BE2C (cell line): Measurements from ENCODE around the gene TCTN1.

Experiments used
- DNase-seq: peaks from one replicate; pipeline ENCODE4 v3.0.0-alpha.2; 2020
- H3K27me3 ChIP-seq: fragments of 250-450 bp; sonication (Bioruptor Pico); 2 replicates; pipeline ENCODE4 v1.5.1; 2020; ENCODE audit warnings: mild to moderate bottlenecking
- H3K36me3 ChIP-seq: fragments of 250-450 bp; sonication (Bioruptor Pico); 2 replicates; pipeline ENCODE4 v1.5.1; 2020; ENCODE audit warnings: mild to moderate bottlenecking
- H3K4me1 ChIP-seq: fragments of 250-450 bp; sonication (Bioruptor Pico); 2 replicates; pipeline ENCODE4 v1.5.1; 2020
- H3K4me3 ChIP-seq: 2 replicates; pipeline ENCODE4 v1.5.1; 2011; ENCODE audit warnings: low read depth, low read length
- H3K9me3 ChIP-seq: fragments of 250-450 bp; sonication (Bioruptor Pico); 2 replicates; pipeline ENCODE4 v1.5.1; 2020
- TF ChIP-seq, protein P1 (sequence below): IDR thresholded peaks from 2 replicates; pipeline ENCODE4 v1.5.1; 2012; ENCODE audit warnings: mild to moderate bottlenecking, low read depth, low read length

The TCTN1 gene

DNA sequence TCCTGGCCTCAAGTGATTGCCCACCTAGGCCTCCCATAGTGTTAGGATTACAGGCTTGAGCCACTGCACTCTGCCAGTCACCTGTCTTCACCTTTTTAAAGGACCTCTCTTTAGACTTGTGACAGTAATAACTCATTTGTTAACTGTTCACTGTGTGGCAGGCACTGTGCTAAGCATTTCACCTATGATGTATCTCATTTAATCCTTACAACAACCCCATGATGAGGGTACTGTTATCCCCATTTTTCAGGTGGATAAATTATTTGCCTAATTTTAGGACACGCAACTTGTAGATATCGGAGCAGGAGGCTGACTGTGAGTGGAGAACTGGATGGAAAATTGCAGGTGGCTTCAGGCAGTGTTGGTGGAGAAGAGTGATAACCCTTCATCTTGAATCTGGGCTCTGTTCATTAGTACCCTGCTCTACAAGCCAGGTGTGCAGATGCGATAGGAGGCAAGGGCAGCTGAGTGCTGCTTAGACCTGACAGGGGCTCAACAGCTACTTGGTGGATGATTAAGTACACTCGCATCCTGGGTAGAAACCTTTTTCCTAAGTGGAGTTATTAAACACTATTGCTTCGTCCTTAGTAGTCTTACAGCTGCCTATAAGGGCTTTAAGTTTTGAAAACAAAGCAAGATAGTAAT lies 2.7 kb downstream of the TCTN1 start:
- H3K4me3 ChIP-seq: no peak overlapping the region
- no peaks in the 10 kb centered on the region for H3K27me3 ChIP-seq
- TF ChIP-seq, protein P1, sequence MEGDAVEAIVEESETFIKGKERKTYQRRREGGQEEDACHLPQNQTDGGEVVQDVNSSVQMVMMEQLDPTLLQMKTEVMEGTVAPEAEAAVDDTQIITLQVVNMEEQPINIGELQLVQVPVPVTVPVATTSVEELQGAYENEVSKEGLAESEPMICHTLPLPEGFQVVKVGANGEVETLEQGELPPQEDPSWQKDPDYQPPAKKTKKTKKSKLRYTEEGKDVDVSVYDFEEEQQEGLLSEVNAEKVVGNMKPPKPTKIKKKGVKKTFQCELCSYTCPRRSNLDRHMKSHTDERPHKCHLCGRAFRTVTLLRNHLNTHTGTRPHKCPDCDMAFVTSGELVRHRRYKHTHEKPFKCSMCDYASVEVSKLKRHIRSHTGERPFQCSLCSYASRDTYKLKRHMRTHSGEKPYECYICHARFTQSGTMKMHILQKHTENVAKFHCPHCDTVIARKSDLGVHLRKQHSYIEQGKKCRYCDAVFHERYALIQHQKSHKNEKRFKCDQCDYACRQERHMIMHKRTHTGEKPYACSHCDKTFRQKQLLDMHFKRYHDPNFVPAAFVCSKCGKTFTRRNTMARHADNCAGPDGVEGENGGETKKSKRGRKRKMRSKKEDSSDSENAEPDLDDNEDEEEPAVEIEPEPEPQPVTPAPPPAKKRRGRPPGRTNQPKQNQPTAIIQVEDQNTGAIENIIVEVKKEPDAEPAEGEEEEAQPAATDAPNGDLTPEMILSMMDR: no peak
- DNase-seq: no peak
- no peaks in the 10 kb centered on the region for H3K4me1 ChIP-seq
- no peaks in the 10 kb centered on the region for H3K36me3 ChIP-seq
- no peaks in the 10 kb centered on the region for H3K9me3 ChIP-seq

DNA sequence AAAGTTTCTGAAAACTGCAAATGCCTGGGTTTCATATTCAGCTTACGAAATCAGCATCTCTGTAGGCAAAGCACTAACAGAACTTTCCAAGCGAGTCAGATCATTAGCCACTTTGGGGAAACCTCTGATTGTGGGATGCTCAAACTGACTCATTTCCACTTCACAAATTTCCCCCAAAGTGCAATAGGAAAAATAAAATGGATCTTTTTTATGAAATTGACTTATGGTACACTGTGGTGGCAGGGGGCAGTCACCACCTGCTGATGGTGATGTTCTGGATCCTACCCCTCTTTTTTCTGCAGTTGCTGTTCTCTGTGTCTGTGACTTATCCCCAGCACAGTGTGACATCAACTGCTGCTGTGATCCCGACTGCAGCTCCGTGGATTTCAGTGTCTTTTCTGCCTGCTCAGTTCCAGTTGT lies 5.6 kb downstream of the TCTN1 start:
- DNase-seq: no peak
- no peak overlapping the region for H3K4me3 ChIP-seq
- H3K4me1 ChIP-seq: no peaks in the 10 kb centered on the region
- TF ChIP-seq, protein P1: 0 out of 2 replicates have a peak, but pooled peaks have one; percentile 7
- no peaks in the 10 kb centered on the region for H3K27me3 ChIP-seq
- H3K36me3 ChIP-seq: no peaks in the 10 kb centered on the region
- H3K9me3 ChIP-seq: no peaks in the 10 kb centered on the region

DNA sequence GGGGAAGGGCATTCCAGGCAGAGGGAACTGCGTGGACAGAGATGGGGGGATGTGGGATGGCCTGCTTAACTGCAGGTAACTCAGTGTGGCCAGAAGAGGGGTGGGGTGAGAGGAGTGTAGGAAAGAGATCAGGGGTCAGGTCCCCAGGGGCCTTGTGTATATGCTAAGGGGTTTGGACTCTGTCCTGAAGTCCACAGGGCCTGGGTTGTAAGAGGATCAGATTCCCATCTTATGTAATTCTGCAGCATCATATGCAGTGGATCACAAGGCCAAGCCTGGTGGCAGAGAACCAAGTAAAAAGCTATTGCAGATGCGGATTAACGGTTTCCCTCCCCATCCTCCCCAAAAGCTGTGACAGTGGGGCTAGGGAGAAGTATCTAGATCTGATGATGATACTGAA lies 8.7 kb downstream of the TCTN1 start:
- no peaks in the 10 kb centered on the region for H3K9me3 ChIP-seq
- TF ChIP-seq, protein P1: no peak
- H3K4me3 ChIP-seq: no peak overlapping the region
- no peaks in the 10 kb centered on the region for H3K36me3 ChIP-seq
- DNase-seq: no peak
- H3K27me3 ChIP-seq: no peaks in the 10 kb centered on the region
- H3K4me1 ChIP-seq: no peaks in the 10 kb centered on the region

DNA sequence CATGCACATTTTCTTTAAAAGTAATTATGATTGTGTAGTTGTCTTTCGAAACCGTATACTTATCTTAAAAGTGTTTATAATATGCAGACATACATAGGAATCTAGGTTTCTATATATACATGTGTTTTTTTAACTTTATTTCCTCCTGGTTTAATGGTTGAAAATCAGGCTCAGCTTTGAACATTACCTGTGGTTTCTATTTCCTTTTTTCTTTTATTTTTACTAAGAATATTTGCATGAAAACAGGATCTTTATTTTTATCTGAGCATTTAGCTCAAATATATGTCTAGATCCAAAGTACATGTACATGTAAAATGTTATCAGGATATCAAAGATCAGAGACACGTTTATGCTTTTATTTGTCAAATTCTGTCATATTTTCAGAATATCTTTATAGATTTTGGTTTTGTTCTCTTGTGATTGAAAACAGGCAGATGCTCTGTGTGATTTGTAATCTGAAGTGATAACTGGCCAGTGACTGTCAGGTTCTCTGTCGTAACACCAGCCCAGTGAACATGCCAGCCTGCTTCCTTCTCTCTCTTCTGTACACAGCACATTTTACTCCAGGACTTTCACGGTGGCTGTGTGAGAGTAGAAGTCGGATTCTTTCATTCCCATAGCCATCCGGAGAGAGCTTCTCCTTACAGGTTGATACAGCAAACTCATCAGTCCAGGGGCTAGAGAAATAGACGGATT lies 13.7 kb downstream of the TCTN1 start:
- DNase-seq: no peak
- Histone ChIP-seq H3K27me3 (no peaks in the 10 kb centered on the region), H3K4me3 (no peak overlapping the region), H3K4me1 (no peaks in the 10 kb centered on the region), H3K9me3 (no peaks in the 10 kb centered on the region), H3K36me3 (no peaks in the 10 kb centered on the region)
- TF ChIP-seq, protein P1: no peak

DNA sequence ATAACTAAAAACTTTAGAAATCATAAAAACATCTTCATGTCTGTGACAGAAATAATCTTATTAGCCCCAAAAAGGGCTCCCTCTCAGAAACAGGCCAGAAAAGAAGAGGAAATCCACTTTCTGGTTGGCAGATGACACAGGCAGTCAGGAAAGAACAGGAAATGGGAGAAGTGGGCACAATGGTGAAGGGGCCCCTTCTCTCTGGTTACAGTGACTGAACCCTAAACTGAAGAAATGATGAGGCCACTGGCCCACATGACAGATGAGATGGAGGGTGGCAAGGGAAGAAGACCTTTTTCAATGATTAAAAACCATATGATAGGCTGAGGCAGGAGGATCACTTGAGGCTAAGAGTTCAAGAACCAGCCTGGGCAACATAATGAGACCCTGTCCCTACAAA lies 21.1 kb downstream of the TCTN1 start:
- TF ChIP-seq, protein P1: no peak
- Histone ChIP-seq H3K9me3 (no peaks in the 10 kb centered on the region), H3K4me3 (no peak overlapping the region), H3K4me1 (no peaks in the 10 kb centered on the region), H3K36me3 (no peaks in the 10 kb centered on the region), H3K27me3 (no peaks in the 10 kb centered on the region)
- no peak for DNase-seq

DNA sequence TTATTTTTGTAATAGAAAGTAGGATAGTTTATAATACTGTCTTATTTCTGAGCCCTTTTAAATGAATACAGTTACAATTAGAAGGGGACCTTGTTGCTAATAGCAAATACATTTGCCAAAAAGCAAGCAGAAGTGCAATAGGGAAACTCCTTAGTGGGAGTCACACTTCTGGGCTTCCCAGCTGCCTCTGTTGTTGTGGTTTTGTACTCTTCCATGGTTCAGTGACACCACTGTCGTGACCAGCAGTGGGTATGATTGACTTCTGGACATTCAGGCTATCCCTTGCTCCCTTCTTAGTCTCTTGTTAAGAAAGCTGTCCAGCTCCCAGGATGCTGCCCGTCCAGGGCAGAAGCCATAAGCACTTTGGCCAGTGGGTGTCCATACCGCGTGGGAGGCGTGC lies 22.6 kb downstream of the TCTN1 start:
- H3K4me3 ChIP-seq: no peak overlapping the region
- H3K4me1 ChIP-seq: no peaks in the 10 kb centered on the region
- H3K27me3 ChIP-seq: no peaks in the 10 kb centered on the region
- no peaks in the 10 kb centered on the region for H3K36me3 ChIP-seq
- DNase-seq: no peak
- H3K9me3 ChIP-seq: no peaks in the 10 kb centered on the region
- TF ChIP-seq, protein P1: no peak
